BE2C (cell line): ENCODE results near the gene SAPCD2.

Source experiments
- DNase-seq: peaks from one replicate; pipeline ENCODE4 v3.0.0-alpha.2; 2020
- H3K27me3 ChIP-seq: fragments of 250-450 bp; sonication (Bioruptor Pico); 2 replicates; pipeline ENCODE4 v1.5.1; 2020; ENCODE audit warnings: mild to moderate bottlenecking
- H3K36me3 ChIP-seq: fragments of 250-450 bp; sonication (Bioruptor Pico); 2 replicates; pipeline ENCODE4 v1.5.1; 2020; ENCODE audit warnings: mild to moderate bottlenecking
- H3K4me1 ChIP-seq: fragments of 250-450 bp; sonication (Bioruptor Pico); 2 replicates; pipeline ENCODE4 v1.5.1; 2020
- H3K4me3 ChIP-seq: 2 replicates; pipeline ENCODE4 v1.5.1; 2011; ENCODE audit warnings: low read depth, low read length
- H3K9me3 ChIP-seq: fragments of 250-450 bp; sonication (Bioruptor Pico); 2 replicates; pipeline ENCODE4 v1.5.1; 2020
- TF ChIP-seq, protein P1 (sequence below): IDR thresholded peaks from 2 replicates; pipeline ENCODE4 v1.5.1; 2012; ENCODE audit warnings: mild to moderate bottlenecking, low read depth, low read length

The SAPCD2 gene

DNA sequence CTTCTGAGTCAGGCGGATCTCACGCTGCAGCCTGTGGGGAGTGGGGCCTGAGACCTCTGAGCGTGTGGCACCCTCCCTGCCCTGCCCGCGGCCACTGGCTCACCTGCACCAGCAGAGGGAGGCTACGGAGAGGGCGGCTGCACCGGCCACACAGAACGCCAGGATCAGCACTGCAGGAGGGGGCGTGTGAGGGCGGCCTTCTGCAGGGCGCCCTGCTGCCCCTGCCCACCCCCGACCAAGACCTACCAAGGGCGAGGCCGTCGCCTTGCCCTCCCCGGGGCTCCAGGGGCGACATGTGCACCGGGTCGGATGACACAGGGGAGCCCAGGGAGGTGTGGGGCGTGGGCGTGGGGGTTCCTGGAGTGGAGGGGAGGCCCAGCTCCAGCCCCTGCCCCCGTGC lies 29.8 kb downstream of the SAPCD2 start:
- H3K36me3 ChIP-seq = peaks cover 25% of the 10 kb centered on the region
- H3K9me3 ChIP-seq = no peaks in the 10 kb centered on the region
- no peaks in the 10 kb centered on the region for H3K27me3 ChIP-seq
- no peak for DNase-seq
- H3K4me3 ChIP-seq = no peak overlapping the region
- peaks cover 14% of the 10 kb centered on the region for H3K4me1 ChIP-seq
- TF ChIP-seq, protein P1, sequence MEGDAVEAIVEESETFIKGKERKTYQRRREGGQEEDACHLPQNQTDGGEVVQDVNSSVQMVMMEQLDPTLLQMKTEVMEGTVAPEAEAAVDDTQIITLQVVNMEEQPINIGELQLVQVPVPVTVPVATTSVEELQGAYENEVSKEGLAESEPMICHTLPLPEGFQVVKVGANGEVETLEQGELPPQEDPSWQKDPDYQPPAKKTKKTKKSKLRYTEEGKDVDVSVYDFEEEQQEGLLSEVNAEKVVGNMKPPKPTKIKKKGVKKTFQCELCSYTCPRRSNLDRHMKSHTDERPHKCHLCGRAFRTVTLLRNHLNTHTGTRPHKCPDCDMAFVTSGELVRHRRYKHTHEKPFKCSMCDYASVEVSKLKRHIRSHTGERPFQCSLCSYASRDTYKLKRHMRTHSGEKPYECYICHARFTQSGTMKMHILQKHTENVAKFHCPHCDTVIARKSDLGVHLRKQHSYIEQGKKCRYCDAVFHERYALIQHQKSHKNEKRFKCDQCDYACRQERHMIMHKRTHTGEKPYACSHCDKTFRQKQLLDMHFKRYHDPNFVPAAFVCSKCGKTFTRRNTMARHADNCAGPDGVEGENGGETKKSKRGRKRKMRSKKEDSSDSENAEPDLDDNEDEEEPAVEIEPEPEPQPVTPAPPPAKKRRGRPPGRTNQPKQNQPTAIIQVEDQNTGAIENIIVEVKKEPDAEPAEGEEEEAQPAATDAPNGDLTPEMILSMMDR = no peak

DNA sequence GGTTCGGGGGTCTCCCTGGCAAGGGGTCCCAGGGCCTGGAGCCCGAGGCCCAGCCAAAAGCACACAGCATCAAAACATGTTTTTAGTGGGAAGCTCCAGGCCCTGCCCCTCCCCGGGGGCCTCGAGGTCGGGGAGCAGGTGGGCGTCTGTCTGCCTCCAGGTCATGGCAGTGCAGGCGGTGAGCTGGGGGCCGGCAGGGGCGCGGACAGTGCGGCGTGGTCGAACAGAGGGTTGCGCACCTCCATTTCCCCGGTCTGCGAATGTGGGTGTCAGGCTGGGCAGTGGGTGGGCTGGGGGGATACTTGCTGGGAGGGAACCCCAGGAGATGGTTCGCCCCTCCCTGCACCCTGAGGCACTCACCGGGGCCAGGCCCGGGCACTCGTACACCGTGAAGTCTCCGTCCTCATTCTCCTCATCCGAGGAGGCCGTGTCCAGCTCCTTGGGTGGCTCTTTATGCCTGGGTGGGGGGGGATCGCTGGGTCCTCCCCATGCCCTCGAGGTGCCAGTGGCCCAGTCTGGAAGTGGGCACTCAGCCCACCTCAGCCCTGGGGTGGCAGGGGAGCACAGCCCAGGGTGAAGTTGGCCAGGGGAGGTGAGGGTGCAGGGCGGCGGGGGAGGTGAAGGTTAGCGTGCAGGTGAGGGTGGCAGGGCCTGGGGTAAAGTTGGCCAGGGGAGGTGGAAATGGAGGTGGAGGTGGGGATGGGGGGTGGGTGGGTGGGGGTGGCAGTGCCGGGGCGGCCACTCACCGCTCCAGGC lies 30.6 kb downstream of the SAPCD2 start:
- H3K36me3 ChIP-seq = peaks cover 25% of the 10 kb centered on the region
- TF ChIP-seq, protein P1 = no peak
- peaks cover 17% of the 10 kb centered on the region for H3K4me1 ChIP-seq
- DNase-seq = no peak
- H3K9me3 ChIP-seq = no peaks in the 10 kb centered on the region
- H3K4me3 ChIP-seq = no peak overlapping the region
- no peaks in the 10 kb centered on the region for H3K27me3 ChIP-seq

DNA sequence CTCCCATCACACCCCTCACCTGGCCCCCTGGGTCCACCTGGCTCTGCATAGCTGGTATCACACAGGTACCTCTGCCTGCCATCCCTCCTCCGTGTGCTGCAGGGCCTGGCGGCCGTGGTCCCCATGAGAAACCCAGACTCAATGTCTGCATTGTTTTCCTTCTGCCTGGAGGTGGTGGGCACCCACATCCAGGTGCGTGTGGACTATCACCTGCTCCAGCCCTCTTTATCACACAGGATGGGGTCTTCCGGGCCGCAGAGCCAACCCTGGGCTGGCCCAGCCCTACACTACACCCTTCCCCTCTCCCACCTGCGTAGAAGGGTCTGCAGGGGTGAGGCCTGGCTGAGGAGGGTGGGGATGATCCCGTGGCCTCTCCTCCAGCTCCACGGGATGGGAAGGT lies 31.4 kb downstream of the SAPCD2 start:
- H3K9me3 ChIP-seq = no peaks in the 10 kb centered on the region
- peaks cover 25% of the 10 kb centered on the region for H3K36me3 ChIP-seq
- H3K4me3 ChIP-seq = no peak overlapping the region
- no peak for DNase-seq
- H3K27me3 ChIP-seq = no peaks in the 10 kb centered on the region
- peaks cover 11% of the 10 kb centered on the region for H3K4me1 ChIP-seq
- TF ChIP-seq, protein P1 = no peak

DNA sequence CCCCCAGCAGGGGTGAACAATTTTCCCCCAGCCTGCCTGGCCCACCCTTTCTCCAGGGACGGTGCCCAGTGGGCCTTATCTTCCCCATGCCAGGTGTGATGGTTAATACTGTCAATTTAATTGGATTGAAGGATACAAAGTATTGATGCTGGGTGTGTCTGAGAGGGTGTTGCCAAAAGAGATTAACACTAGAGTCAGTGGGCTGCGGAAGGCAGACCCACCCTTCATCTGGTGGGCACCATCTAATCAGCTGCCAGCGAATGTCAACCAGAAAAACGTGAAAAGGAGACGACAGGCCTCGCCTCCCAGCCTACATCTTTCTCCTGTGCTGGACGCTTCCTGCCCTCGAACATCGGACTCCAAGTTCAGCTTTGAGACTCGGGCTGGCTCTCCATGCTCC lies 32.9 kb downstream of the SAPCD2 start:
- H3K36me3 ChIP-seq = peaks cover 25% of the 10 kb centered on the region
- H3K9me3 ChIP-seq = no peaks in the 10 kb centered on the region
- H3K27me3 ChIP-seq = no peaks in the 10 kb centered on the region
- no peak for DNase-seq
- TF ChIP-seq, protein P1 = no peak
- H3K4me1 ChIP-seq = peaks cover 6% of the 10 kb centered on the region
- no peak overlapping the region for H3K4me3 ChIP-seq

DNA sequence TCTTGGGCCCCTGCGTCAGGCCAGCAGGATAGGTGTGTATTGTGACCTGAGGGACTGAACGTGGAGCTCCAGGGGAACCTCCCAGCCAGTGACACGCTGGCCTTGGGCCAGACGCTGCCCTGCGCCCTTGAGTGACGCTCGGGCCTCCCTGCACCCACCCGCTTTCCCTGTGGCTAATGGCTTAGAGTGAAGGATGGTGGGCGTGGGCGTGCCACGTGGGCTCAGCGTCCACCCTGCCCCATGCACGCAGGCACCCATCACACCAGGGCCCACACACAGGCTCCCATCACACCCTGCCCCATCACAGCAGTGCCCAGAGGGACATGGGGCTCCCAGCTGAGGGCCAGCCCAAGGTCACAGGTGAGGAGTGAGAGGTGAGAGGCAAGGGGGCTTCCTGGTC lies 33.3 kb downstream of the SAPCD2 start:
- no peak for DNase-seq
- no peak overlapping the region for H3K4me3 ChIP-seq
- no peaks in the 10 kb centered on the region for H3K27me3 ChIP-seq
- peaks cover 25% of the 10 kb centered on the region for H3K36me3 ChIP-seq
- TF ChIP-seq, protein P1 = no peak
- peaks cover 6% of the 10 kb centered on the region for H3K4me1 ChIP-seq
- H3K9me3 ChIP-seq = no peaks in the 10 kb centered on the region

DNA sequence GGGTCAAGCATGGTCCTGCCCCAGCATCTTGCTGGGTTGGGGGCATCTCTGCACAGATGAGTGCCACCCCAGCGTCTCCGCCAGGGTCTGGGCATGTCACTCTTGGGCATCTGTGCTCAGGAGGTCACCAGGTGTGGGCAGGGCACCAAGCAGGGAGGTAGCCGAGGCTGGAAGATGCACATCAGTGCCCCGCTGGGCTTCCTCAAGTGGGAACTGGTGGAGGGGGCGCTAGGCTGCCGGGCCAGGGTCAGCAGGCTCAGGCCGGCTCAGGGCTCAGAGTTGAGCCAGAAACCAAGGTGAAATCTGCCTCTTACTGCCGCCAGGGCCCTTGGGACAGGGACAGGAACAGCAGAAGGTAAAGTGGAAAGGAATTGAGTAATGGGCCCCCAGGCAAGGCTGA lies 34.4 kb downstream of the SAPCD2 start:
- Histone ChIP-seq H3K4me3 (no peak overlapping the region), H3K27me3 (no peaks in the 10 kb centered on the region), H3K4me1 (peaks cover 2% of the 10 kb centered on the region), H3K36me3 (peaks cover 24% of the 10 kb centered on the region), H3K9me3 (no peaks in the 10 kb centered on the region)
- no peak for DNase-seq
- TF ChIP-seq, protein P1 = no peak
